ENCODE data around the gene MALRD1. TPM values are rescaled to one million over a fixed set of nuclear protein-coding genes. Genes with fewer than 3 reads are reported as not detected.

Gene MALRD1
- total RNA-seq, 1 donor from 2014 or later: 0.45 TPM

DNA sequence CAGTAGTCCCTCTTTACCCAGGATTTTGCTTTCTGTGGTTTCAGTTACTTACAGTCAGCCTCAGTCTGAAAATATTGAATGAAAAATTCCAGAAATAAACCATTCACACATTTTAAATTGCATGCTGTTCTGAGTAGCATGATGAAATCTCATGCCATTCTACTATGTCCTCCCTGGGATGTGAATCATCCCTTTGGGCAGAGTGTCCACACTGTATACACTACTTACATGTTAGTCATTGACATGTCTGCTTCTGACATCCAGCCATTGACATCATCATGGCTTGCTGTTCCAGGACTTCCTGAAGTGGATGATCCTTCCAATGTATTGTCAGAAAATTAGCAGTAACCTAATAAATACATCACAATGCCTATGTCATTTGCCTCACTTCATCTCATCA is 34.6 kb upstream of the MALRD1 start:
- Mint-ChIP-seq H3K27me3 (ENCODE audit: low read depth, unreplicated experiment) (no peaks in the 10 kb centered on the region), H3K9me3 (ENCODE audit: unreplicated experiment) (peaks cover 14% of the 10 kb centered on the region), H3K4me1 (ENCODE audit: low read depth, unreplicated experiment) (peaks cover 14% of the 10 kb centered on the region), H3K27ac (ENCODE audit: unreplicated experiment) (peak overlapping the region; percentile 99), H3K36me3 (ENCODE audit: low read depth, unreplicated experiment) (peaks cover 2% of the 10 kb centered on the region), H3K4me3 (ENCODE audit: unreplicated experiment) (no peak overlapping the region)
- TF ChIP-seq, protein P1, sequence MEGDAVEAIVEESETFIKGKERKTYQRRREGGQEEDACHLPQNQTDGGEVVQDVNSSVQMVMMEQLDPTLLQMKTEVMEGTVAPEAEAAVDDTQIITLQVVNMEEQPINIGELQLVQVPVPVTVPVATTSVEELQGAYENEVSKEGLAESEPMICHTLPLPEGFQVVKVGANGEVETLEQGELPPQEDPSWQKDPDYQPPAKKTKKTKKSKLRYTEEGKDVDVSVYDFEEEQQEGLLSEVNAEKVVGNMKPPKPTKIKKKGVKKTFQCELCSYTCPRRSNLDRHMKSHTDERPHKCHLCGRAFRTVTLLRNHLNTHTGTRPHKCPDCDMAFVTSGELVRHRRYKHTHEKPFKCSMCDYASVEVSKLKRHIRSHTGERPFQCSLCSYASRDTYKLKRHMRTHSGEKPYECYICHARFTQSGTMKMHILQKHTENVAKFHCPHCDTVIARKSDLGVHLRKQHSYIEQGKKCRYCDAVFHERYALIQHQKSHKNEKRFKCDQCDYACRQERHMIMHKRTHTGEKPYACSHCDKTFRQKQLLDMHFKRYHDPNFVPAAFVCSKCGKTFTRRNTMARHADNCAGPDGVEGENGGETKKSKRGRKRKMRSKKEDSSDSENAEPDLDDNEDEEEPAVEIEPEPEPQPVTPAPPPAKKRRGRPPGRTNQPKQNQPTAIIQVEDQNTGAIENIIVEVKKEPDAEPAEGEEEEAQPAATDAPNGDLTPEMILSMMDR (IDR thresholded peaks at IDR 0.05; ENCODE audit: insufficient read depth, low read depth, low read length): no peak
- no peak for TF ChIP-seq EZH2 (IDR thresholded peaks at IDR 0.05; ENCODE audit: insufficient read depth, low read length)
- DNase-seq (ENCODE audit: low read depth) (peak; percentile 86), FAIRE-seq (no peak)
- Histone ChIP-seq H3K9me3 (ENCODE audit: insufficient read depth, low read depth, low read length) (no peaks in the 10 kb centered on the region), H4K20me1 (ENCODE audit: insufficient read depth, low read length) (no peaks in the 10 kb centered on the region), H3K4me2 (ENCODE audit: low read length) (no peak overlapping the region), H3K27me3 (ENCODE audit: insufficient read depth, low read length) (no peaks in the 10 kb centered on the region), H2AFZ (ENCODE audit: low read depth, low read length) (no peak overlapping the region), H3K27ac (ENCODE audit: low read depth, low read length) (peak overlapping the region; percentile 32), H3K4me3 (ENCODE audit: insufficient read depth, low read depth, low read length) (no peak overlapping the region), H3K4me1 (ENCODE audit: insufficient read depth, low read length) (no peaks in the 10 kb centered on the region), H3K36me3 (ENCODE audit: insufficient read depth, low read length) (no peaks in the 10 kb centered on the region), H3K9ac (ENCODE audit: low read length) (no peak overlapping the region), H3K79me2 (ENCODE audit: insufficient read depth, low read length) (no peaks in the 10 kb centered on the region)

DNA sequence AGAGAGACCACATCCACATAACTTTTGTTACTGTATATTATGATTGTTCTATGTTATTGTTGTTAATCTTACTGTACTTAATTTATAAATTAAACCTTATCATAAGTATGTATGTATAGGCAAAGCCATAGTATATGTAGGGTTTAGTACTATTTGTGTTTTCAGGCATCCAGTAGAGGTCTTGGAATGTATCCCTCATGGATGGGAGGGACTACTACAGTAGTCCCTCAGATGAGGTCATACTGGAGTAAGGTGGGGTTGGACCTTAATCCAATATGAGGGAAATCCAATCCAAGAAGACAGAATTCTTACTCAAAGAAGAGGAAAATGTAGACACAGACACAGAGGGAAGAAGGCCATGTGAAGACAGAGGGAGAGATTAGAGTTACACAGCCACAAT is 34.1 kb upstream of the MALRD1 start:
- Histone ChIP-seq H3K4me3 (ENCODE audit: insufficient read depth, low read depth, low read length) (no peak overlapping the region), H3K27me3 (ENCODE audit: insufficient read depth, low read length) (no peaks in the 10 kb centered on the region), H4K20me1 (ENCODE audit: insufficient read depth, low read length) (no peaks in the 10 kb centered on the region), H3K9me3 (ENCODE audit: insufficient read depth, low read depth, low read length) (no peaks in the 10 kb centered on the region), H3K27ac (ENCODE audit: low read depth, low read length) (no peak overlapping the region), H3K36me3 (ENCODE audit: insufficient read depth, low read length) (no peaks in the 10 kb centered on the region), H3K9ac (ENCODE audit: low read length) (no peak overlapping the region), H3K4me2 (ENCODE audit: low read length) (no peak overlapping the region), H3K79me2 (ENCODE audit: insufficient read depth, low read length) (no peaks in the 10 kb centered on the region), H2AFZ (ENCODE audit: low read depth, low read length) (no peak overlapping the region), H3K4me1 (ENCODE audit: insufficient read depth, low read length) (no peaks in the 10 kb centered on the region)
- Mint-ChIP-seq H3K27ac (ENCODE audit: unreplicated experiment) (peak overlapping the region; percentile 99), H3K4me3 (ENCODE audit: unreplicated experiment) (no peak overlapping the region), H3K27me3 (ENCODE audit: low read depth, unreplicated experiment) (no peaks in the 10 kb centered on the region), H3K4me1 (ENCODE audit: low read depth, unreplicated experiment) (peaks cover 14% of the 10 kb centered on the region), H3K36me3 (ENCODE audit: low read depth, unreplicated experiment) (peaks cover 2% of the 10 kb centered on the region), H3K9me3 (ENCODE audit: unreplicated experiment) (peaks cover 14% of the 10 kb centered on the region)
- no peak for DNase-seq (ENCODE audit: low read depth)
- no peak for TF ChIP-seq EZH2 (IDR thresholded peaks at IDR 0.05; ENCODE audit: insufficient read depth, low read length)
- TF ChIP-seq, protein P1 (IDR thresholded peaks at IDR 0.05; ENCODE audit: insufficient read depth, low read depth, low read length): no peak
- FAIRE-seq: no peak

DNA sequence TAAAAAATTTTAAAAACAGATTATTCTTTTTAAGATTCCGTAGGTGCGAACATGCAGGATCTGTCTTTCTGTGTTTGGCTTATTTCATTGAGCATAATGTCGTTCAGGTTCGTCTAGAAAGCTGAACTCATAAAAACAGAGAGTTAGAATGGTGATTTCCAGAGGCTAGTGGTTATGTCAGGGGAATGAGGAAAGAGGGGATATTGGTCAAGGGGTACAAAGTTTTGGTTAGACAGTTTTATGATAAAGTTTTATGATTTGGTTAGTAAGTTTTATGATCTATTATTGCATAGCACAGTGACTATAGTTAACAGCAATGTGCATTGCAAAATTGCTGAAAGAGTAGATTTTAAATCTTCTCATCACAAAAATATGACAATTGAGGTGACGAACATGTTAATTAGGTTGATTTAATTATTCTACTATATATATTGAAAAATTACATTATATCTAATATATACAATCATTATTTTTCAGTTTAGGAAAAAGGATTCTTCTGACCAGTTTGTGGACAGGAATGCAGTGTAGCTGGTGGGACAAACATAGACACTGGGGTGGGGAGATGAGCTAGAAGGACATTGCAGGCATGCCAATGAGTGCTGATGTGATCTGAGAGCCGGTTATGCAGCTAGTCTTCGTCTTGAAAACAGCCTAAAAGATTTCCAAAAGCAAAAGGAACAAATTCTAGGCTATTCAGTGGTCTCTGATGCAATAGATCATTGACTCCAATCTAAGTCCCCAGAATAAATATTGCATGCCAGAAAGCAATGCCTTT is 31.3 kb upstream of the MALRD1 start:
- Histone ChIP-seq H3K27me3 (ENCODE audit: insufficient read depth, low read length) (no peaks in the 10 kb centered on the region), H3K4me2 (ENCODE audit: low read length) (no peak overlapping the region), H3K9me3 (ENCODE audit: insufficient read depth, low read depth, low read length) (no peaks in the 10 kb centered on the region), H3K36me3 (ENCODE audit: insufficient read depth, low read length) (no peaks in the 10 kb centered on the region), H3K4me3 (ENCODE audit: insufficient read depth, low read depth, low read length) (no peak overlapping the region), H2AFZ (ENCODE audit: low read depth, low read length) (no peak overlapping the region), H3K79me2 (ENCODE audit: insufficient read depth, low read length) (no peaks in the 10 kb centered on the region), H3K9ac (ENCODE audit: low read length) (no peak overlapping the region), H4K20me1 (ENCODE audit: insufficient read depth, low read length) (no peaks in the 10 kb centered on the region), H3K27ac (ENCODE audit: low read depth, low read length) (no peak overlapping the region), H3K4me1 (ENCODE audit: insufficient read depth, low read length) (no peaks in the 10 kb centered on the region)
- FAIRE-seq (no peak), DNase-seq (ENCODE audit: low read depth) (no peak)
- H3K27me3 Mint-ChIP-seq (ENCODE audit: low read depth, unreplicated experiment): no peaks in the 10 kb centered on the region
- peaks cover 2% of the 10 kb centered on the region for H3K36me3 Mint-ChIP-seq (ENCODE audit: low read depth, unreplicated experiment)
- H3K27ac Mint-ChIP-seq (ENCODE audit: unreplicated experiment): no peak overlapping the region
- TF ChIP-seq, protein P1 (IDR thresholded peaks at IDR 0.05; ENCODE audit: insufficient read depth, low read depth, low read length): no peak
- no peak for TF ChIP-seq EZH2 (IDR thresholded peaks at IDR 0.05; ENCODE audit: insufficient read depth, low read length)
- H3K9me3 Mint-ChIP-seq (ENCODE audit: unreplicated experiment): peaks cover 15% of the 10 kb centered on the region
- H3K4me1 Mint-ChIP-seq (ENCODE audit: low read depth, unreplicated experiment): peaks cover 17% of the 10 kb centered on the region
- H3K4me3 Mint-ChIP-seq (ENCODE audit: unreplicated experiment): no peak overlapping the region
